ENCODE data around the gene TMF1. TPM values are rescaled to one million over a fixed set of nuclear protein-coding genes. Genes with fewer than 3 reads are reported as not detected.
A peak's percentile ranks its signal among the peaks of the same experiment; 100 is the strongest.

TMF1 gene
- total and polyA plus RNA-seq, 2 donors (not counting 1 experiment from before 2014, with no cell fraction given), result 27.5 to 51.5 TPM

DNA sequence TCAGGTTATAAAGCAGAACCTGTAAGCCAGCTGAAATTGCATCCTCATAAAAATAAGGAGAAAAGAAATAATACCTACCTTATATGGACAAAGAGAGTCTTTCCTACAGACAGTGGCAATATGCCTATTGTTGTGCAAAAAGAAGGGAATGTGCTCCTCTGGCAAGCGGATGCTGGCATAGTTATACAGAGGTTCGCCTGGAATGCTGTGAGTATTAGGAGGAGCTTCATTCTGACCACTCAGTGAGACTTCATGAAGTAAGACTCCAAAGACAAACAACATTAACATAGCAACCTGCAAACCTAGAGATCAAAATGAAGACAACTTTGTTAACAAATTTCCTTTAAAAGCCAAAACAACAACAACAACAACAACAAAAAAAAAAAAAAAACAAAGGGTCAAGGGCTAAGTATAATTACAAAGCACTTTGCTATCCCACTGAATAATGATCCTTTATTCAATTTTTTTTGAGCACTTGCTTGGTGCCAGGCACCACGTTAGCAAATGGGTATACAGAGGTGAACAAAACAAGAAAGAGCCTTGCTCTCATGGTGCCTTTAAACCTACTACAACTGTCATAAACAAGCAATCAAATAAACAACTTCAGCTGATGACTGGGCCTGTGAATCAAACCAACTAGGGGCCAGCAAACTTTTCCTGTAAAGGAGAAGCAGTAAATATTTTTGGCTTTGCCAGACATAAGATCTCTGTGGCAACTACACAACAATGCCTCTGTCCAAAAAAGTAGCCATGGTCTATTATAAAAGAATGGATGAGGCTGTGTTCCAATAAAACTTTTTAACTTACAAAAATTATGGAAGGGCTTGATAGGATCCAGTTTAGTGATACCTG lies 42.3 kb downstream of the TMF1 start:
- Histone ChIP-seq H3K9ac (ENCODE audit: insufficient read depth, low read length) (no peak overlapping the region), H3K4me3 (replicated peaks in 1 of 4; ENCODE audit: control extremely low read depth in 1 of 4, insufficient read depth in 1 of 4, low read depth in 3 of 4, low read length in 4 of 4) (no peak overlapping the region), H2AFZ (ENCODE audit: low read length) (no peak overlapping the region), H3K9me3 (ENCODE audit: control insufficient read depth, insufficient read depth, low read depth, low read length) (no peaks in the 10 kb centered on the region), H4K20me1 (ENCODE audit: control insufficient read depth, extremely low read depth, insufficient read depth, low read length) (no peaks in the 10 kb centered on the region), H3K4me1 (ENCODE audit: control insufficient read depth, extremely low read depth, insufficient read depth, low read length) (peaks cover 13% of the 10 kb centered on the region), H3K79me2 (ENCODE audit: control insufficient read depth, insufficient read depth, low read length) (no peaks in the 10 kb centered on the region), H3K4me2 (ENCODE audit: extremely low read depth, insufficient read depth, low read length) (no peak overlapping the region), H3K27me3 (ENCODE audit: control insufficient read depth, insufficient read depth, low read length) (no peaks in the 10 kb centered on the region), H3K27ac (ENCODE audit: insufficient read depth, low read length) (peak overlapping the region; percentile 63), H3K36me3 (ENCODE audit: control insufficient read depth, insufficient read depth, low read length) (peaks cover 4% of the 10 kb centered on the region)
- TF ChIP-seq, protein P1, sequence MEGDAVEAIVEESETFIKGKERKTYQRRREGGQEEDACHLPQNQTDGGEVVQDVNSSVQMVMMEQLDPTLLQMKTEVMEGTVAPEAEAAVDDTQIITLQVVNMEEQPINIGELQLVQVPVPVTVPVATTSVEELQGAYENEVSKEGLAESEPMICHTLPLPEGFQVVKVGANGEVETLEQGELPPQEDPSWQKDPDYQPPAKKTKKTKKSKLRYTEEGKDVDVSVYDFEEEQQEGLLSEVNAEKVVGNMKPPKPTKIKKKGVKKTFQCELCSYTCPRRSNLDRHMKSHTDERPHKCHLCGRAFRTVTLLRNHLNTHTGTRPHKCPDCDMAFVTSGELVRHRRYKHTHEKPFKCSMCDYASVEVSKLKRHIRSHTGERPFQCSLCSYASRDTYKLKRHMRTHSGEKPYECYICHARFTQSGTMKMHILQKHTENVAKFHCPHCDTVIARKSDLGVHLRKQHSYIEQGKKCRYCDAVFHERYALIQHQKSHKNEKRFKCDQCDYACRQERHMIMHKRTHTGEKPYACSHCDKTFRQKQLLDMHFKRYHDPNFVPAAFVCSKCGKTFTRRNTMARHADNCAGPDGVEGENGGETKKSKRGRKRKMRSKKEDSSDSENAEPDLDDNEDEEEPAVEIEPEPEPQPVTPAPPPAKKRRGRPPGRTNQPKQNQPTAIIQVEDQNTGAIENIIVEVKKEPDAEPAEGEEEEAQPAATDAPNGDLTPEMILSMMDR (conservative IDR thresholded peaks at IDR 0.05 in 1 of 2, IDR thresholded peaks at IDR 0.05 in 1 of 2; ENCODE audit: low read depth in 1 of 2, low read length in 2 of 2), result no peak
- TF ChIP-seq EZH2 (IDR thresholded peaks at IDR 0.05; ENCODE audit: low read length, missing control alignments), result no peak
- DNase-seq (ENCODE audit: low read depth in 2 of 2), result peak; percentile 94 to 97

DNA sequence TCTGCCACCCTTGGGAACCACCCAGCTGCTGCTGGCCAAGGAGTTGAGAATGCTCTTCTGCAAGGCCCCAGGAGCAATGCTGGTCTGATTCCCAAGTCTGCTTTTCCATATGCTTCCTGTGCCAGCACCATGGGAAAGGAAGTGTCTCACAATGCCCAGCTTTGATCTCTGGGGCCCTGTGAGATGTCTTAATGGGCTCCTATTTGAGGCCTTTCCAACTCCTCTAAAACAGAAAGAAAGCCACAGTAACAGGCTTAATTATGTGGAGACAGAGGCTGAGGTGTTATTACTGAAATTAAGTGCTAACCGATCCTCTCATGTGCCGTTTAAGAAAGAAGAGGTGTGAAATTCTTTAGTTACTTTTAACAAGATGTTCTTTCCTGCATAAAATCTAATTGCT lies 43.2 kb downstream of the TMF1 start:
- no peak overlapping the region for H2AFZ ChIP-seq (ENCODE audit: low read length)
- no peaks in the 10 kb centered on the region for H3K27me3 ChIP-seq (ENCODE audit: control insufficient read depth, insufficient read depth, low read length)
- H3K36me3 ChIP-seq (ENCODE audit: control insufficient read depth, insufficient read depth, low read length), result peaks cover 4% of the 10 kb centered on the region
- DNase-seq (ENCODE audit: low read depth in 2 of 2), result peak in 1 of 2 donors; percentile 26
- no peak overlapping the region for H3K9ac ChIP-seq (ENCODE audit: insufficient read depth, low read length)
- peaks cover 13% of the 10 kb centered on the region for H3K4me1 ChIP-seq (ENCODE audit: control insufficient read depth, extremely low read depth, insufficient read depth, low read length)
- H3K4me3 ChIP-seq (replicated peaks in 1 of 4; ENCODE audit: control extremely low read depth in 1 of 4, insufficient read depth in 1 of 4, low read depth in 3 of 4, low read length in 4 of 4), result no peak overlapping the region
- no peaks in the 10 kb centered on the region for H4K20me1 ChIP-seq (ENCODE audit: control insufficient read depth, extremely low read depth, insufficient read depth, low read length)
- H3K79me2 ChIP-seq (ENCODE audit: control insufficient read depth, insufficient read depth, low read length), result no peaks in the 10 kb centered on the region
- no peak for TF ChIP-seq EZH2 (IDR thresholded peaks at IDR 0.05; ENCODE audit: low read length, missing control alignments)
- TF ChIP-seq, protein P1 (conservative IDR thresholded peaks at IDR 0.05 in 1 of 2, IDR thresholded peaks at IDR 0.05 in 1 of 2; ENCODE audit: low read depth in 1 of 2, low read length in 2 of 2), result no peak
- no peaks in the 10 kb centered on the region for H3K9me3 ChIP-seq (ENCODE audit: control insufficient read depth, insufficient read depth, low read depth, low read length)
- H3K27ac ChIP-seq (ENCODE audit: insufficient read depth, low read length), result peak overlapping the region; percentile 46
- H3K4me2 ChIP-seq (ENCODE audit: extremely low read depth, insufficient read depth, low read length), result no peak overlapping the region

DNA sequence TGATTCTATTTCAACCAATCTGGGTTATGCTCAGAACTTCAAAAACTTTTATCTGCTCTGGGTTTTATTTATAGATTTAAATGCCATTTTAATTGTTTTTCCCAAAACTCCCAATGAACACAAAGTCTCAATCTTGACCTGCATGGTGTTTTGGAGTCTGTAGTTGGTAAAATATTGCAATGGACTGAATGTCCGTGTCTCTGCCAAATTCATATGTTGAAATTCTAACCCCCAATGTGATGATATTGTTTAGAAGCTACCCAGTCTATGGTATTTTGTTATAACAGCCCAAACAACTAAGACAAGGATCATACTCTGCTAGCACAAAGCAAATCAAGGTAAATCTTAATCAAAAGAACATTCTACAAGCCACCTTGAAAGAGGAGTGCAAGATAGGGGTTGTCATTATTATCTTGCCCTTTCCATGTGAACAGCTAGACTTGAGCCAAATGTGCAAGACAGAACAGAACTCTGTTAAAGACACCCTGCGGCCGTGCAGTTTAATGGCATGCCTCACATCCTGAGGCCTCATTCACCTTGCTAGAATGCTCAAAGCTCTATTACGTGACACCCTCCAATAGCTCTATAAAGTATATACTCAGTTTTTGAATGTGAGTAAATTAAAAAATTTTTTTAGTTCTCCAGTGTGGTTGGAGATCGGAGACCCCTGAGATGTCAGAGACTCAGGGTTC lies 46.2 kb downstream of the TMF1 start:
- H3K4me2 ChIP-seq (ENCODE audit: extremely low read depth, insufficient read depth, low read length), result no peak overlapping the region
- TF ChIP-seq, protein P1 (conservative IDR thresholded peaks at IDR 0.05 in 1 of 2, IDR thresholded peaks at IDR 0.05 in 1 of 2; ENCODE audit: low read depth in 1 of 2, low read length in 2 of 2), result no peak
- TF ChIP-seq EZH2 (IDR thresholded peaks at IDR 0.05; ENCODE audit: low read length, missing control alignments), result no peak
- peaks cover 3% of the 10 kb centered on the region for H3K36me3 ChIP-seq (ENCODE audit: control insufficient read depth, insufficient read depth, low read length)
- H3K4me1 ChIP-seq (ENCODE audit: control insufficient read depth, extremely low read depth, insufficient read depth, low read length), result peaks cover 11% of the 10 kb centered on the region
- H4K20me1 ChIP-seq (ENCODE audit: control insufficient read depth, extremely low read depth, insufficient read depth, low read length), result no peaks in the 10 kb centered on the region
- no peak overlapping the region for H3K9ac ChIP-seq (ENCODE audit: insufficient read depth, low read length)
- no peaks in the 10 kb centered on the region for H3K9me3 ChIP-seq (ENCODE audit: control insufficient read depth, insufficient read depth, low read depth, low read length)
- H3K27me3 ChIP-seq (ENCODE audit: control insufficient read depth, insufficient read depth, low read length), result no peaks in the 10 kb centered on the region
- no peak for DNase-seq (ENCODE audit: low read depth in 2 of 2)
- no peaks in the 10 kb centered on the region for H3K79me2 ChIP-seq (ENCODE audit: control insufficient read depth, insufficient read depth, low read length)
- no peak overlapping the region for H3K27ac ChIP-seq (ENCODE audit: insufficient read depth, low read length)
- H2AFZ ChIP-seq (ENCODE audit: low read length), result no peak overlapping the region
- H3K4me3 ChIP-seq (replicated peaks in 1 of 4; ENCODE audit: control extremely low read depth in 1 of 4, insufficient read depth in 1 of 4, low read depth in 3 of 4, low read length in 4 of 4), result no peak overlapping the region
